GM21529 (cell line): ENCODE data around the gene LIN28B.

ENCODE experiments used
- ATAC-seq: cut with Tn5 transposase; IDR thresholded peaks from one replicate; pipeline ENCODE4 v1.9.1; 2021; ENCODE audit not compliant: unreplicated experiment

Gene LIN28B

GRCh38 chr6:105107207-105107606, 150.3 kb downstream of the LIN28B start:
- ATAC-seq, result no peak

- ATAC-seq, result no peak
These were observed 151.8 kb downstream of the LIN28B start for GRCh38 chr6:105108631-105109262.

GRCh38 chr6:105109955-105110895, 153.3 kb downstream of the LIN28B start:
- ATAC-seq, result no peak

- no peak for ATAC-seq
These were observed 154.2 kb downstream of the LIN28B start for GRCh38 chr6:105111105-105111504.

GRCh38 chr6:105111871-105112270, 155.0 kb downstream of the LIN28B start:
- no peak for ATAC-seq

- no peak for ATAC-seq
These were observed 155.7 kb downstream of the LIN28B start for GRCh38 chr6:105112577-105112976.

GRCh38 chr6:105113422-105113821, 156.5 kb downstream of the LIN28B start:
- ATAC-seq, result no peak

- ATAC-seq, result no peak
These were observed 159.2 kb downstream of the LIN28B start for GRCh38 chr6:105116150-105116549.

GRCh38 chr6:105120570-105120969, 163.7 kb downstream of the LIN28B start:
- ATAC-seq, result no peak

GRCh38 chr6:105121981-105122380, 165.1 kb downstream of the LIN28B start:
- ATAC-seq, result no peak

- ATAC-seq, result no peak
These were observed 165.8 kb downstream of the LIN28B start for GRCh38 chr6:105122717-105123116.
